Measurements from ENCODE around the gene TBC1D16.
"Not testable (repeated sequence)": the region's sequence is repeated elsewhere in the genome, so short reads cannot be mapped to it uniquely, and the experiment has no call there.

The TBC1D16 gene

GRCh38 chr17:79905832-79906231 is 129.8 kb downstream of the TBC1D16 start:
- TF ChIP-seq CTCF (conservative IDR thresholded peaks at IDR 0.05; ENCODE audit: low read depth, low read length): peak; percentile 27
- peak; percentile 21 for DNase-seq (ENCODE audit: low read depth)
- no peak overlapping the region for H3K4me3 ChIP-seq (ENCODE audit: low read depth, low read length)

GRCh38 chr17:79904865-79905264 is 130.8 kb downstream of the TBC1D16 start:
- H3K4me3 ChIP-seq (ENCODE audit: low read depth, low read length): no peak overlapping the region
- TF ChIP-seq CTCF (conservative IDR thresholded peaks at IDR 0.05; ENCODE audit: low read depth, low read length): no peak
- no peak for DNase-seq (ENCODE audit: low read depth)

- H3K4me3 ChIP-seq (ENCODE audit: low read depth, low read length): no peak overlapping the region
- no peak for DNase-seq (ENCODE audit: low read depth)
- no peak for TF ChIP-seq CTCF (conservative IDR thresholded peaks at IDR 0.05; ENCODE audit: low read depth, low read length)
Measured at GRCh38 chr17:79902146-79902791, 133.4 kb downstream of the TBC1D16 start.

GRCh38 chr17:79901131-79901530 is 134.5 kb downstream of the TBC1D16 start:
- no peak overlapping the region for H3K4me3 ChIP-seq (ENCODE audit: low read depth, low read length)
- TF ChIP-seq CTCF (conservative IDR thresholded peaks at IDR 0.05; ENCODE audit: low read depth, low read length): no peak
- DNase-seq (ENCODE audit: low read depth): no peak

- no peak for TF ChIP-seq CTCF (conservative IDR thresholded peaks at IDR 0.05; ENCODE audit: low read depth, low read length)
- DNase-seq (ENCODE audit: low read depth): no peak
- H3K4me3 ChIP-seq (ENCODE audit: low read depth, low read length): no peak overlapping the region
Measured at GRCh38 chr17:79899584-79899983, 136.1 kb downstream of the TBC1D16 start.

GRCh38 chr17:79897243-79898063 is 138.2 kb downstream of the TBC1D16 start:
- no peak for TF ChIP-seq CTCF (conservative IDR thresholded peaks at IDR 0.05; ENCODE audit: low read depth, low read length)
- H3K4me3 ChIP-seq (ENCODE audit: low read depth, low read length): no peak overlapping the region
- DNase-seq (ENCODE audit: low read depth): no peak

- DNase-seq (ENCODE audit: low read depth); H3K4me3 ChIP-seq (ENCODE audit: low read depth, low read length): not testable (repeated sequence)
Measured at GRCh38 chr17:79893457-79893856, 142.2 kb downstream of the TBC1D16 start.
